NCI-H2029 treated with DMSO at 0.1 percent for 48 hours (cell line): ENCODE results near the gene EIF5A2.
"Not testable (repeated sequence)": the region's sequence is repeated elsewhere in the genome, so short reads cannot be mapped to it uniquely, and the experiment has no call there.

ENCODE experiments used
- DNase-seq: peaks from one replicate; lab custom pipeline; 2025; lab: John Stamatoyannopoulos, UW

EIF5A2 gene

GRCh38 chr3:170908235-170909116, at the start of gene EIF5A2:
Gene EIF5A2, minus strand, starts transcription at chr3:170908637. Its CDS starts 831 bp downstream, at chr3:170907806.
- peak; percentile 91 for DNase-seq

- no peak for DNase-seq
These were observed 48.2 kb upstream of the EIF5A2 start for GRCh38 chr3:170956647-170957046.

- no peak for DNase-seq
These were observed 45.3 kb upstream of the EIF5A2 start for GRCh38 chr3:170953736-170954135.

- DNase-seq, result no peak
These were observed 44.8 kb upstream of the EIF5A2 start for GRCh38 chr3:170953229-170953628.

- DNase-seq, result no peak
These were observed 40.8 kb upstream of the EIF5A2 start for GRCh38 chr3:170949211-170949610.

GRCh38 chr3:170947018-170947769, 38.8 kb upstream of the EIF5A2 start:
- no peak for DNase-seq

- DNase-seq, result no peak
These were observed 33.6 kb upstream of the EIF5A2 start for GRCh38 chr3:170942011-170942410.

GRCh38 chr3:170941551-170941950, 33.1 kb upstream of the EIF5A2 start:
- no peak for DNase-seq

GRCh38 chr3:170933039-170933438, 24.6 kb upstream of the EIF5A2 start:
- not testable (repeated sequence) for DNase-seq

- not testable (repeated sequence) for DNase-seq
These were observed 15.1 kb upstream of the EIF5A2 start for GRCh38 chr3:170923553-170923952.

- no peak for DNase-seq
These were observed 10.3 kb upstream of the EIF5A2 start for GRCh38 chr3:170918715-170919114.

GRCh38 chr3:170914690-170915089, 6.3 kb upstream of the EIF5A2 start:
- DNase-seq, result no peak

- DNase-seq, result no peak
These were observed 5.8 kb upstream of the EIF5A2 start for GRCh38 chr3:170914212-170914611.

- DNase-seq, result no peak
These were observed 2.6 kb upstream of the EIF5A2 start for GRCh38 chr3:170911051-170911450.

GRCh38 chr3:170910542-170910941, 2.1 kb upstream of the EIF5A2 start:
- DNase-seq, result no peak

- DNase-seq, result no peak
These were observed 879 bp upstream of the EIF5A2 start for GRCh38 chr3:170909129-170909903.

GRCh38 chr3:170907637-170908234, 701 bp downstream of the EIF5A2 start:
- no peak for DNase-seq

- DNase-seq, result no peak
These were observed 2.6 kb downstream of the EIF5A2 start for GRCh38 chr3:170905862-170906261.

GRCh38 chr3:170903123-170903522, 5.3 kb downstream of the EIF5A2 start:
- DNase-seq, result no peak

GRCh38 chr3:170899455-170899854, 9.0 kb downstream of the EIF5A2 start:
- DNase-seq, result no peak

- no peak for DNase-seq
These were observed 10.5 kb downstream of the EIF5A2 start for GRCh38 chr3:170897978-170898377.

- DNase-seq, result not testable (repeated sequence)
These were observed 11.2 kb downstream of the EIF5A2 start for GRCh38 chr3:170897199-170897598.
